ENCODE data around the gene ATXN3. TPM values are rescaled to one million over a fixed set of nuclear protein-coding genes. Genes with fewer than 3 reads are reported as not detected.

The ATXN3 gene
- polyA plus RNA-seq, 1 donor (not counting 4 experiments of a cell fraction or from before 2014, with no cell fraction given): 27.6 TPM

DNA sequence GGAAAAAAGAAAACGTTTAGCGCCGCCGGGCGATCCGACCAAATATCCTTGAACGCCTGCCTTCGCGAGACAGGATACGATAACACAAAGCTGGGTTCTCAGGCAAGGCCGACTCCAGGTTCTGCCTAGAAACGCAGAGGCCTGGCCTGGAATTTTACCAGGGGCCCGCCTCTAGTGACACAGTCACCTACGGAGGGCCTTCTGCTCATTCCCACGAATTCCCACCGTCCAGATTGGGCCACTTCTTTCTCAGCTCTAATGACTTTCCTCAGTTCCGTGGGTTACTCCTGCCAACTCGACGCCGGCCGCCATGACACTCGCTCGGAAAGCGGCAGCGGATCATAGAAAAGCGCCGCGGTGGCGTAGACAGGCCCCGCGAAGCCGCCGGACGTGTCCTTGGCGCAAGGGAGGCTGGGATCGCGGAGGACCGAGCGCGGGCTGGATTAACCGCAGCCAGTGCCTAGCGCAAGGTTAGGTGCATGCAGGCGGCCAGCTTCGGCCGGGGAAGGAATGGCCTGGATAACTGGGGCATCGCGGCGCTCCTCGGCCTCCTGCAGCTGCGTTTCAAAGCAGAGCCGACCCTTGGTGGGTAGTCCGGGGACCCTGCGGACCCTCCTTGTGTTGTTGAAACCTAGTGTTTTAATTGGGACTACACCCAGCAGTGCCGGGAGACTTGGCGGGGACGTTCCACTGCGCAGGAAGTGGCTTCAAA lies 66.5 kb downstream of the ATXN3 start, which contains the start of gene TRIP11:
Gene TRIP11 (minus strand): TSS at position 341 of the 712 bp plus-strand sequence. CDS start 374 bp downstream, outside the sequence.
- H4K20me1 ChIP-seq (ENCODE audit: control insufficient read depth, extremely low read depth, insufficient read depth, low read length): peaks cover 6% of the 10 kb centered on the region
- H3K36me3 ChIP-seq (ENCODE audit: control insufficient read depth in 2 of 2, extremely low read depth in 1 of 2, insufficient read depth in 2 of 2, low read length in 2 of 2): no peaks in the 10 kb centered on the region
- H3K27ac ChIP-seq (ENCODE audit: control insufficient read depth, insufficient read depth, low read length): peak within 1 kb of the TSS; percentile 99
- peak within 1 kb of the TSS; percentile 96 for H3K4me2 ChIP-seq (ENCODE audit: control insufficient read depth, extremely low read depth, insufficient read depth, low read depth, low read length)
- H3K27me3 ChIP-seq (ENCODE audit: control insufficient read depth, extremely low read depth, insufficient read depth, low read length): no peaks in the 10 kb centered on the region
- FAIRE-seq (no peak), DNase-seq (ENCODE audit: low read depth, low spot score) (peak; percentile 32)
- H3K4me3 ChIP-seq (ENCODE audit: control insufficient read depth in 2 of 3, extremely low read depth in 1 of 3, insufficient read depth in 2 of 3, low read depth in 1 of 3, low read length in 3 of 3): peak within 1 kb of the TSS; percentile 74 to 89 (median 85)
- TF ChIP-seq EZH2 (IDR thresholded peaks at IDR 0.05; ENCODE audit: low read length): no peak
- TF ChIP-seq, protein P1, sequence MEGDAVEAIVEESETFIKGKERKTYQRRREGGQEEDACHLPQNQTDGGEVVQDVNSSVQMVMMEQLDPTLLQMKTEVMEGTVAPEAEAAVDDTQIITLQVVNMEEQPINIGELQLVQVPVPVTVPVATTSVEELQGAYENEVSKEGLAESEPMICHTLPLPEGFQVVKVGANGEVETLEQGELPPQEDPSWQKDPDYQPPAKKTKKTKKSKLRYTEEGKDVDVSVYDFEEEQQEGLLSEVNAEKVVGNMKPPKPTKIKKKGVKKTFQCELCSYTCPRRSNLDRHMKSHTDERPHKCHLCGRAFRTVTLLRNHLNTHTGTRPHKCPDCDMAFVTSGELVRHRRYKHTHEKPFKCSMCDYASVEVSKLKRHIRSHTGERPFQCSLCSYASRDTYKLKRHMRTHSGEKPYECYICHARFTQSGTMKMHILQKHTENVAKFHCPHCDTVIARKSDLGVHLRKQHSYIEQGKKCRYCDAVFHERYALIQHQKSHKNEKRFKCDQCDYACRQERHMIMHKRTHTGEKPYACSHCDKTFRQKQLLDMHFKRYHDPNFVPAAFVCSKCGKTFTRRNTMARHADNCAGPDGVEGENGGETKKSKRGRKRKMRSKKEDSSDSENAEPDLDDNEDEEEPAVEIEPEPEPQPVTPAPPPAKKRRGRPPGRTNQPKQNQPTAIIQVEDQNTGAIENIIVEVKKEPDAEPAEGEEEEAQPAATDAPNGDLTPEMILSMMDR (optimal IDR thresholded peaks at IDR 0.05 in 1 of 3, IDR thresholded peaks at IDR 0.05 in 1 of 3, conservative IDR thresholded peaks at IDR 0.05 in 1 of 3; ENCODE audit: extremely low read depth in 1 of 3, insufficient read depth in 2 of 3, low read length in 3 of 3): no peak
- peak within 1 kb of the TSS; percentile 97 for H2AFZ ChIP-seq (ENCODE audit: control insufficient read depth, low read length)
- H3K4me1 ChIP-seq (ENCODE audit: control insufficient read depth, extremely low read depth, insufficient read depth, low read length): peaks cover 10% of the 10 kb centered on the region
- peak within 1 kb of the TSS; percentile 100 for H3K9ac ChIP-seq (ENCODE audit: control insufficient read depth, extremely low read depth, insufficient read depth, low read length)
- peaks cover 2% of the 10 kb centered on the region for H3K9me1 ChIP-seq (ENCODE audit: control insufficient read depth, extremely low read depth, insufficient read depth, low read length)
- dilution Hi-C loops (cut with MboI; ENCODE audit: extremely low pct_ligation_motif_present, low sequenced_read_pairs): no loop called here
- no peaks in the 10 kb centered on the region for H3K9me3 ChIP-seq (ENCODE audit: control insufficient read depth, low read depth, low read length)
- H3K79me2 ChIP-seq (ENCODE audit: control insufficient read depth, insufficient read depth, low read length): peaks cover 48% of the 10 kb centered on the region

DNA sequence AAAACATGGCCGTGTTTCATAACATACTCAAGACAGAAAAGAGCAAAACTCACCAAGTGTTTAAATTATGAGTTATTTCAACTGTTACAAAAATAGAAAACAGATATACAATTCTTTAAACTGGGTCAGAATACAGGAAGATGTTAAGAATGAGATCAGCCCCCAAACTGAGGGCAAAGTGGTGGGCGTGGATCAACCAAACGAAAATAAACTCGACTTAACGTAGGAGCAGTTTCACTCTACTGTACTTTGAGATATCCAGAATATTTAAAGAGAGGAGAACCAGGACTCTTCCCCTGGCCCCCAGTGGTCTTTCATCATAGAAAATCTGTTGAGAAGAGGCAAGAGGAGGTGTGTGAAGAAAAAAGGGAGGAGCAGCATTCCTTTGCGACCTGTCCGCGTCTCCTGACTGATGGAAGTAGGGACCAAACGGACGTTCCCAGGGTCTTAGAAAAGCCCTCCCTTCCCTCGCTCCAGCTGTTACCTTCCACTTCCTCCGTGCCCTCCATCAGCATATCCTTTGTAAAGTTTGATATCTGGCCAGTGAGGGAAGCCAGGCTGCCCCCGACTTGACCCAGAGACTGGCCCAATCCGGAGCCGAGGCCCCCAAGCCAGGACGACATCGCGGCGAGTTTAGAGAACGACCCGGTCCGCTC lies 67.2 kb downstream of the ATXN3 start:
- Histone ChIP-seq H3K4me1 (ENCODE audit: control insufficient read depth, extremely low read depth, insufficient read depth, low read length) (peaks cover 10% of the 10 kb centered on the region), H3K27me3 (ENCODE audit: control insufficient read depth, extremely low read depth, insufficient read depth, low read length) (no peaks in the 10 kb centered on the region), H4K20me1 (ENCODE audit: control insufficient read depth, extremely low read depth, insufficient read depth, low read length) (peaks cover 6% of the 10 kb centered on the region), H3K27ac (ENCODE audit: control insufficient read depth, insufficient read depth, low read length) (peak overlapping the region; percentile 99), H3K9me3 (ENCODE audit: control insufficient read depth, low read depth, low read length) (no peaks in the 10 kb centered on the region), H3K36me3 (ENCODE audit: control insufficient read depth in 2 of 2, extremely low read depth in 1 of 2, insufficient read depth in 2 of 2, low read length in 2 of 2) (peaks cover 0 to 2% of the 10 kb centered on the region in 2 experiments), H3K9me1 (ENCODE audit: control insufficient read depth, extremely low read depth, insufficient read depth, low read length) (peaks cover 2% of the 10 kb centered on the region), H2AFZ (ENCODE audit: control insufficient read depth, low read length) (peak overlapping the region; percentile 97), H3K9ac (ENCODE audit: control insufficient read depth, extremely low read depth, insufficient read depth, low read length) (peak overlapping the region; percentile 100), H3K4me2 (ENCODE audit: control insufficient read depth, extremely low read depth, insufficient read depth, low read depth, low read length) (peak overlapping the region; percentile 96), H3K4me3 (ENCODE audit: control insufficient read depth in 2 of 3, extremely low read depth in 1 of 3, insufficient read depth in 2 of 3, low read depth in 1 of 3, low read length in 3 of 3) (peak overlapping the region; percentile 74 to 89 (median 85)), H3K79me2 (ENCODE audit: control insufficient read depth, insufficient read depth, low read length) (peaks cover 53% of the 10 kb centered on the region)
- FAIRE-seq: no peak
- no peak for TF ChIP-seq EZH2 (IDR thresholded peaks at IDR 0.05; ENCODE audit: low read length)
- TF ChIP-seq, protein P1 (optimal IDR thresholded peaks at IDR 0.05 in 1 of 3, IDR thresholded peaks at IDR 0.05 in 1 of 3, conservative IDR thresholded peaks at IDR 0.05 in 1 of 3; ENCODE audit: extremely low read depth in 1 of 3, insufficient read depth in 2 of 3, low read length in 3 of 3): no peak
- peak; percentile 7 for DNase-seq (ENCODE audit: low read depth, low spot score)
- dilution Hi-C loops (cut with MboI; ENCODE audit: extremely low pct_ligation_motif_present, low sequenced_read_pairs): no loop called here

Data from keratinocyte (primary cell).